ENCODE results near the gene CTSZ. TPM values are rescaled to one million over a fixed set of nuclear protein-coding genes. Genes with fewer than 3 reads are reported as not detected.
"Not testable (repeated sequence)": the region's sequence is repeated elsewhere in the genome, so short reads cannot be mapped to it uniquely, and the experiment has no call there.

Gene CTSZ
- total and polyA plus RNA-seq, 3 donors from 2014 or later: 49.4 to 120 (median 77.4) TPM

GRCh38 chr20:58984691-58985090 is 22.4 kb downstream of the CTSZ start:
- TF ChIP-seq POLR2A (IDR thresholded peaks at IDR 0.05) (no peak), CTCF (IDR thresholded peaks at IDR 0.05) (no peak)
- DNase-seq: no peak
- H3K4me1 ChIP-seq: peaks cover 8% of the 10 kb centered on the region
- no peaks in the 10 kb centered on the region for H3K27me3 ChIP-seq
- H3K4me3 ChIP-seq: no peak overlapping the region
- intact Hi-C loops (cut with DNase I; ENCODE audit: low total_unique reads): loop anchor here (5.0 kb wide), 1 partner anchor 92 kb away; no protein-coding TSS in a partner anchor
- H3K27ac ChIP-seq: no peak overlapping the region
- H3K36me3 ChIP-seq (ENCODE audit: low read depth, missing control alignments): no peaks in the 10 kb centered on the region
- H3K9me3 ChIP-seq: no peaks in the 10 kb centered on the region
- 81 to 89% methylated on average over 6 of the region's 6 CpGs for WGBS, 2 donors

DNA sequence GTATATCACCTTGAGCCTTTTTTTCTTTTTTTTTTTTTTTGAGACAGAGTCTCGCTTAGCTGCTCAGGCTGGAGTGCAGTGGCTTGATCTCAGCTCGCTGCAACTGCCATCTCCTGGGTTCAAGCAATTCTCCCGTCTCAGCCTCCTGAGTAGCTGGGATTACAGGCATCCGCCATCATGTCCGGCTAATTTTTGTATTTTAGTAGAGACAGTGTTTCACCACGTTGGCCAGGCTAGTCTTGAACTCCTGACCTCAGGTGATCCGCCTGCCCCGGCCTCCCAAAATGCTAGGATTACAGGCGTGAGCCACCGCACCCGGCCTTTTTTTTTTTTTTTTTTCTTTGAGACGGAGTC is 24.0 kb downstream of the CTSZ start:
- intact Hi-C loops (cut with DNase I; ENCODE audit: low total_unique reads): loop anchor here (5.0 kb wide), 1 partner anchor 91 kb away; no protein-coding TSS in a partner anchor

GRCh38 chr20:58982406-58983114 is 24.5 kb downstream of the CTSZ start:
- H3K36me3 ChIP-seq (ENCODE audit: low read depth, missing control alignments): no peaks in the 10 kb centered on the region
- intact Hi-C loops (cut with DNase I; ENCODE audit: low total_unique reads): loop anchor here (5.0 kb wide), 1 partner anchor 90 kb away; no protein-coding TSS in a partner anchor
- no peaks in the 10 kb centered on the region for H3K27me3 ChIP-seq
- H3K9me3 ChIP-seq: no peaks in the 10 kb centered on the region
- no peak overlapping the region for H3K27ac ChIP-seq
- 66 to 74% methylated on average over 12 of the region's 12 CpGs for WGBS, 2 donors
- H3K4me1 ChIP-seq: peaks cover 8% of the 10 kb centered on the region
- DNase-seq: no peak
- peak overlapping the region in 1 of 2 donors; percentile 67 for H3K4me3 ChIP-seq
- TF ChIP-seq POLR2A (IDR thresholded peaks at IDR 0.05): no peak
- no peak for TF ChIP-seq CTCF (IDR thresholded peaks at IDR 0.05)

More for the DNA sequence above, 24.0 kb downstream of the CTSZ start:
- not testable (repeated sequence) for H3K36me3 ChIP-seq (ENCODE audit: low read depth, missing control alignments); H3K4me1 ChIP-seq; H3K9me3 ChIP-seq; H3K4me3 ChIP-seq; H3K27ac ChIP-seq; DNase-seq; H3K27me3 ChIP-seq
- 90 to 96% methylated on average over 12 of the region's 12 CpGs for WGBS, 2 donors

DNA sequence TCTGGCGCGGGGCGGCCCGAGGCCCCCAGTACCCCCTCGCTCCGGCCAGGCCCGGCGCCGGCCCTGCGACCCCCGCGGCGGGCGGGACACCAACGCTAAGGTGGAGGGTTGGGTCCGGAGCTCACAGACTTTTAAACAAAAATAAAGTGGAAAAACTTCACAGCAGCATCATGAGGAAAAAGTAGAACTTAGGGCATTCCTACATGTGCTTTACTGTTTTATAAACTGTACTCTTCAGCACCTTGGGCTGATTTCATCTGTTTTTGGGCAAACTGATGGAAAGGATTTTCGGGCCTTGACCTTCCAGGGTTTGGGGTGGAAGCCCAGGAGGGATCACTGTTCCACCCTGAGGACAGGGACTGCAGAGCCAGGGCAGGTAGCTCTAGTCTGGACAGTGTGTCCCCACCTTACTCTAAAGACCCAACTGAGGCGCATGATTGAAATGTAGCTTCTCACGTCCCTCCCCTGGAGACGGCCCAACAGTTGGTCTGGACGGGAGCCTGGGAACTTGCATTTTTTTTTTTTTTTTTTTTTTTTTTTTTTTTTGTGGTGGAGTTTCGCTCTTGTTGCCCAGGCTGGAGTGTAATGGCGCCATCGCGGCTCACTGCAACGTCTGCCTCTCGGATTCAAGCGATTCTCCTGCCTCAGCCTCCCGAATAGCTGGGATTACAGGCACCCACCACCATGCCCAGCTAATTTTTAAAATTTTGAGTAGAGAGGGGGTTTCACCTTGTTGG is 25.3 kb downstream of the CTSZ start:
- intact Hi-C loops (cut with DNase I; ENCODE audit: low total_unique reads): loop anchor here (5.0 kb wide), 1 partner anchor 89 kb away; no protein-coding TSS in a partner anchor
- Histone ChIP-seq H3K9me3 (no peaks in the 10 kb centered on the region), H3K27ac (peak overlapping the region; percentile 59 to 92), H3K4me1 (peaks cover 8% of the 10 kb centered on the region), H3K27me3 (no peaks in the 10 kb centered on the region), H3K36me3 (ENCODE audit: low read depth, missing control alignments) (no peaks in the 10 kb centered on the region), H3K4me3 (peak overlapping the region; percentile 67 to 74)
- DNase-seq: no peak
- WGBS, 2 donors: 16 to 17% methylated on average over 24 to 28 of the region's 29 CpGs
- TF ChIP-seq POLR2A (IDR thresholded peaks at IDR 0.05) (no peak), CTCF (IDR thresholded peaks at IDR 0.05) (no peak)
